ENCODE measurements around the gene FBXW4. TPM values are rescaled to one million over a fixed set of nuclear protein-coding genes. Genes with fewer than 3 reads are reported as not detected.

Gene FBXW4
- total and polyA plus RNA-seq, 9 of the 15 experiments (the other 6 are each of a cell fraction or from before 2014, with no cell fraction given): 1.0 to 10.6 (median 5.4) TPM

DNA sequence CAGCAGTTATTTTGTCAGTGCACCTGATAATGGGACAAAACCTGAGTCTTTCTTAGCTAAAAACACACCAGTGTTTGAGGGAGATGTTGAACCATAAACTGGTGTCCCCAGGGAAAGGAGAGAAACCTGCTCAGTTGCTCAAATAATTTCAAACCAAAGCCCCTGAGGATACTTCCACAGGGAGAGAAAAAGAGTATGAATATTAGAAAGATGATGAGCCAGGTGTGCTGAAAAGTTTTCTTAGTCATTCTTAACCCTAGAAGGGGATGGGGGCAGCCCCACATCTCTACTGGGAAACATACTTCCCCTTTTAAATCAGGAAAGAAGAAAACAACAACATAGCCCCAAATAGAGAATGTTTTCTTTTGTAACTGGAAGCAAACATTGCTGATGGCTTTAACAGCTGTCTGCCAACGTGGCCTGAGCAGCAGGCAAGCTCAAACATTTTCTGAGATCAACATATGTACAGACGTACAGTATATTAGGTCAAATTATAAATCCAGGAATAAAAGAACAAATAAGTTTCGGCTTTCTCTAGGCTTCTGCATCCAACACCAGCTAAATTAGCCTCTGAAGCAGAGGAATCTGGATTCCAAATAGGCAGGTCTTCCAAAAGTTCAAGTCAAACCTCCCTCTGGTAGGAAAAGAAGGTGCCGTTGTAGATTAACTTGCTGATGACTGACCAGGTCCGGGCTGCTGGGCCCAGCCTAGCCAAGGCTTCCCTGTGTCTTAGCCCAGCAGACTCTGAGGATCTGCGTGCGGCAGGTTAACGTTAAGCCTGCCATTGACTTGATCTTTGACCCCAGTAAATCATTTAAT lies 30.5 kb upstream of the FBXW4 start:
- H3K27me3 ChIP-seq (ENCODE audit: control insufficient read depth in 2 of 2, insufficient read depth in 2 of 2, low read length in 2 of 2): no peaks in the 10 kb centered on the region
- no peaks in the 10 kb centered on the region for H3K9me1 ChIP-seq (ENCODE audit: control insufficient read depth, insufficient read depth, low read length)
- peaks cover 13% of the 10 kb centered on the region for H3K79me2 ChIP-seq (ENCODE audit: control insufficient read depth, insufficient read depth, low read length)
- no peaks in the 10 kb centered on the region for H3K9me3 ChIP-seq (replicated peaks; ENCODE audit: control insufficient read depth, insufficient read depth, low read depth, low read length)
- H3K4me3 ChIP-seq: no peak overlapping the region
- peak overlapping the region in 1 of 2 experiments; percentile 79; a peak in 2 of 4 replicates for H3K9ac ChIP-seq (ENCODE audit: insufficient read depth in 1 of 2, low read depth in 2 of 2, low read length in 2 of 2)
- ATAC-seq: peak; percentile 64
- DNase-seq (ENCODE audit: extremely low read depth in 1 of 4, low spot score in 3 of 4): peak in 1 of 4 experiments; percentile 9
- intact Hi-C loops (cut with micrococcal nuclease): no loop called here
- no peak overlapping the region for H2AFZ ChIP-seq (ENCODE audit: low read depth, low read length)
- WGBS (ENCODE audit: insufficient coverage, low coverage, missing lambda C conversion rate): 23% methylated on average over 8 of the region's 8 CpGs
- ChIA-PET CTCF (ENCODE audit: low intra/inter-chr PET ratio) (no interaction called here), POLR2A (interaction anchor here (1.3 to 1.4 kb wide), 2 partner anchors 13 to 48 kb away, joined by 3 read pairs; no protein-coding TSS in a partner anchor)
- no TSS peak for BruUV-seq (replicated peaks)
- H3K27ac ChIP-seq (ENCODE audit: extremely low read depth, low read depth, low read length): no peak overlapping the region
- no peaks in the 10 kb centered on the region; a peak in 3 of 5 replicates for H3K4me1 ChIP-seq (replicated peaks in 1 of 2; ENCODE audit: control insufficient read depth in 2 of 2, insufficient read depth in 2 of 2, low read length in 2 of 2)
- FAIRE-seq: no peak
- in situ Hi-C loops (cut with MboI): no loop called here
- H3K4me2 ChIP-seq (ENCODE audit: insufficient read depth, low read length): no peak overlapping the region; the same call in 1 of the 2 replicates
- no peaks in the 10 kb centered on the region for H4K20me1 ChIP-seq (replicated peaks; ENCODE audit: control insufficient read depth, insufficient read depth, low read length)
- H3K36me3 ChIP-seq (ENCODE audit: control insufficient read depth, insufficient read depth, low read length): no peaks in the 10 kb centered on the region
- no peak for TF ChIP-seq SP1 (CRISPR knock-in tag; IDR thresholded peaks at IDR 0.05)
- TF ChIP-seq, protein P1, sequence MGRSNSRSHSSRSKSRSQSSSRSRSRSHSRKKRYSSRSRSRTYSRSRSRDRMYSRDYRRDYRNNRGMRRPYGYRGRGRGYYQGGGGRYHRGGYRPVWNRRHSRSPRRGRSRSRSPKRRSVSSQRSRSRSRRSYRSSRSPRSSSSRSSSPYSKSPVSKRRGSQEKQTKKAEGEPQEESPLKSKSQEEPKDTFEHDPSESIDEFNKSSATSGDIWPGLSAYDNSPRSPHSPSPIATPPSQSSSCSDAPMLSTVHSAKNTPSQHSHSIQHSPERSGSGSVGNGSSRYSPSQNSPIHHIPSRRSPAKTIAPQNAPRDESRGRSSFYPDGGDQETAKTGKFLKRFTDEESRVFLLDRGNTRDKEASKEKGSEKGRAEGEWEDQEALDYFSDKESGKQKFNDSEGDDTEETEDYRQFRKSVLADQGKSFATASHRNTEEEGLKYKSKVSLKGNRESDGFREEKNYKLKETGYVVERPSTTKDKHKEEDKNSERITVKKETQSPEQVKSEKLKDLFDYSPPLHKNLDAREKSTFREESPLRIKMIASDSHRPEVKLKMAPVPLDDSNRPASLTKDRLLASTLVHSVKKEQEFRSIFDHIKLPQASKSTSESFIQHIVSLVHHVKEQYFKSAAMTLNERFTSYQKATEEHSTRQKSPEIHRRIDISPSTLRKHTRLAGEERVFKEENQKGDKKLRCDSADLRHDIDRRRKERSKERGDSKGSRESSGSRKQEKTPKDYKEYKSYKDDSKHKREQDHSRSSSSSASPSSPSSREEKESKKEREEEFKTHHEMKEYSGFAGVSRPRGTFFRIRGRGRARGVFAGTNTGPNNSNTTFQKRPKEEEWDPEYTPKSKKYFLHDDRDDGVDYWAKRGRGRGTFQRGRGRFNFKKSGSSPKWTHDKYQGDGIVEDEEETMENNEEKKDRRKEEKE (IDR thresholded peaks at IDR 0.05; ENCODE audit: borderline replicate concordance in 1 of 2, control insufficient read depth in 1 of 2, low read depth in 2 of 2, low read length in 1 of 2): no peak
- no peak for TF ChIP-seq NCOA6 (IDR thresholded peaks at IDR 0.05)
- no peak for TF ChIP-seq TEAD2 (tag; IDR thresholded peaks at IDR 0.05)
- TF ChIP-seq, protein P2, sequence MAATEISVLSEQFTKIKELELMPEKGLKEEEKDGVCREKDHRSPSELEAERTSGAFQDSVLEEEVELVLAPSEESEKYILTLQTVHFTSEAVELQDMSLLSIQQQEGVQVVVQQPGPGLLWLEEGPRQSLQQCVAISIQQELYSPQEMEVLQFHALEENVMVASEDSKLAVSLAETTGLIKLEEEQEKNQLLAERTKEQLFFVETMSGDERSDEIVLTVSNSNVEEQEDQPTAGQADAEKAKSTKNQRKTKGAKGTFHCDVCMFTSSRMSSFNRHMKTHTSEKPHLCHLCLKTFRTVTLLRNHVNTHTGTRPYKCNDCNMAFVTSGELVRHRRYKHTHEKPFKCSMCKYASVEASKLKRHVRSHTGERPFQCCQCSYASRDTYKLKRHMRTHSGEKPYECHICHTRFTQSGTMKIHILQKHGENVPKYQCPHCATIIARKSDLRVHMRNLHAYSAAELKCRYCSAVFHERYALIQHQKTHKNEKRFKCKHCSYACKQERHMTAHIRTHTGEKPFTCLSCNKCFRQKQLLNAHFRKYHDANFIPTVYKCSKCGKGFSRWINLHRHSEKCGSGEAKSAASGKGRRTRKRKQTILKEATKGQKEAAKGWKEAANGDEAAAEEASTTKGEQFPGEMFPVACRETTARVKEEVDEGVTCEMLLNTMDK (IDR thresholded peaks at IDR 0.05; ENCODE audit: borderline replicate concordance, insufficient read depth, low read depth, low read length, poor library complexity, severe bottlenecking): no peak
- TF ChIP-seq, protein P3, sequence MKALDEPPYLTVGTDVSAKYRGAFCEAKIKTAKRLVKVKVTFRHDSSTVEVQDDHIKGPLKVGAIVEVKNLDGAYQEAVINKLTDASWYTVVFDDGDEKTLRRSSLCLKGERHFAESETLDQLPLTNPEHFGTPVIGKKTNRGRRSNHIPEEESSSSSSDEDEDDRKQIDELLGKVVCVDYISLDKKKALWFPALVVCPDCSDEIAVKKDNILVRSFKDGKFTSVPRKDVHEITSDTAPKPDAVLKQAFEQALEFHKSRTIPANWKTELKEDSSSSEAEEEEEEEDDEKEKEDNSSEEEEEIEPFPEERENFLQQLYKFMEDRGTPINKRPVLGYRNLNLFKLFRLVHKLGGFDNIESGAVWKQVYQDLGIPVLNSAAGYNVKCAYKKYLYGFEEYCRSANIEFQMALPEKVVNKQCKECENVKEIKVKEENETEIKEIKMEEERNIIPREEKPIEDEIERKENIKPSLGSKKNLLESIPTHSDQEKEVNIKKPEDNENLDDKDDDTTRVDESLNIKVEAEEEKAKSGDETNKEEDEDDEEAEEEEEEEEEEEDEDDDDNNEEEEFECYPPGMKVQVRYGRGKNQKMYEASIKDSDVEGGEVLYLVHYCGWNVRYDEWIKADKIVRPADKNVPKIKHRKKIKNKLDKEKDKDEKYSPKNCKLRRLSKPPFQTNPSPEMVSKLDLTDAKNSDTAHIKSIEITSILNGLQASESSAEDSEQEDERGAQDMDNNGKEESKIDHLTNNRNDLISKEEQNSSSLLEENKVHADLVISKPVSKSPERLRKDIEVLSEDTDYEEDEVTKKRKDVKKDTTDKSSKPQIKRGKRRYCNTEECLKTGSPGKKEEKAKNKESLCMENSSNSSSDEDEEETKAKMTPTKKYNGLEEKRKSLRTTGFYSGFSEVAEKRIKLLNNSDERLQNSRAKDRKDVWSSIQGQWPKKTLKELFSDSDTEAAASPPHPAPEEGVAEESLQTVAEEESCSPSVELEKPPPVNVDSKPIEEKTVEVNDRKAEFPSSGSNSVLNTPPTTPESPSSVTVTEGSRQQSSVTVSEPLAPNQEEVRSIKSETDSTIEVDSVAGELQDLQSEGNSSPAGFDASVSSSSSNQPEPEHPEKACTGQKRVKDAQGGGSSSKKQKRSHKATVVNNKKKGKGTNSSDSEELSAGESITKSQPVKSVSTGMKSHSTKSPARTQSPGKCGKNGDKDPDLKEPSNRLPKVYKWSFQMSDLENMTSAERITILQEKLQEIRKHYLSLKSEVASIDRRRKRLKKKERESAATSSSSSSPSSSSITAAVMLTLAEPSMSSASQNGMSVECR (CRISPR knock-in tag; IDR thresholded peaks at IDR 0.05): no peak
- no peak for TF ChIP-seq ZBTB1 (CRISPR knock-in tag; IDR thresholded peaks at IDR 0.05; ENCODE audit: borderline replicate concordance, low read depth)
- no peak for TF ChIP-seq ZNF175 (CRISPR knock-in tag; IDR thresholded peaks at IDR 0.05; ENCODE audit: low read depth)
- TF ChIP-seq NFIX (CRISPR knock-in tag; IDR thresholded peaks at IDR 0.05; ENCODE audit: low read depth): no peak

Measured in K562 (cell line).